RPMI8226 (cell line): ENCODE measurements around the gene LDHD.

Experiments used
- DNase-seq: peaks from one replicate; pipeline ENCODE4 v3.0.0-alpha.2; 2015

The LDHD gene

GRCh38 chr16:75114179-75114945 lies 2.2 kb downstream of the LDHD start:
- no peak for DNase-seq

GRCh38 chr16:75113541-75114121 lies 2.9 kb downstream of the LDHD start:
- no peak for DNase-seq

GRCh38 chr16:75112734-75113491 lies 3.7 kb downstream of the LDHD start:
- DNase-seq, result no peak

- no peak for DNase-seq
Observed at GRCh38 chr16:75111961-75112733, 4.4 kb downstream of the LDHD start.

- DNase-seq, result no peak
Observed at GRCh38 chr16:75111514-75111940, 5.1 kb downstream of the LDHD start.

GRCh38 chr16:75110637-75111513 lies 5.7 kb downstream of the LDHD start:
- peak; percentile 88 for DNase-seq

- DNase-seq, result peak; percentile 61
Observed at GRCh38 chr16:75109732-75110243, 6.8 kb downstream of the LDHD start.

- DNase-seq, result peak; percentile 82
Observed at GRCh38 chr16:75108792-75109731, 7.5 kb downstream of the LDHD start.

- DNase-seq, result no peak
Observed at GRCh38 chr16:75107505-75107904, 9.1 kb downstream of the LDHD start.

- no peak for DNase-seq
Observed at GRCh38 chr16:75106351-75107274, 10.0 kb downstream of the LDHD start.

- peak; percentile 54 for DNase-seq
Observed at GRCh38 chr16:75105306-75106061, 11.1 kb downstream of the LDHD start.

- no peak for DNase-seq
Observed at GRCh38 chr16:75104836-75105235, 11.7 kb downstream of the LDHD start.

- DNase-seq, result no peak
Observed at GRCh38 chr16:75103994-75104393, 12.6 kb downstream of the LDHD start.

GRCh38 chr16:75102595-75102994 lies 14.0 kb downstream of the LDHD start:
- no peak for DNase-seq

GRCh38 chr16:75101635-75102034 lies 14.9 kb downstream of the LDHD start:
- no peak for DNase-seq

GRCh38 chr16:75100603-75100990 lies 16.0 kb downstream of the LDHD start:
- DNase-seq, result no peak

- no peak for DNase-seq
Observed at GRCh38 chr16:75099738-75100602, 16.6 kb downstream of the LDHD start.
